Central memory CD8-positive, alpha-beta T cell (primary cell): ENCODE data around the gene PRR12.

Experiments used
- ATAC-seq: fragments of 150-1000 bp; cut with Tn5 transposase; replicated peaks from 2 replicates; pipeline ENCODE4 v1.10.0; 2022; ENCODE audit warnings: mild to moderate bottlenecking, moderate FRiP score, moderate number of reproducible peaks; ENCODE audit not compliant: poor library complexity, severe bottlenecking; ENCODE audit errors: extremely low read depth
- DNase-seq, 2 donors: peaks; one replicate each; pipeline ENCODE4 v3.0.0; 2021; ENCODE audit warnings: low spot score in 2 of 2
- H3K27ac Mint-ChIP-seq: one replicate; pipeline ENCODE4 v1.8.0; 2022; ENCODE audit warnings: low read depth, mild to moderate bottlenecking, moderate library complexity, mixed read lengths
- H3K27me3 Mint-ChIP-seq: one replicate; pipeline ENCODE4 v1.8.0; 2022; ENCODE audit warnings: mixed read lengths
- H3K36me3 Mint-ChIP-seq: one replicate; pipeline ENCODE4 v1.8.0; 2022; ENCODE audit warnings: mild to moderate bottlenecking, moderate library complexity, mixed read lengths; ENCODE audit not compliant: insufficient read depth
- H3K4me1 Mint-ChIP-seq: one replicate; pipeline ENCODE4 v1.8.0; 2022; ENCODE audit warnings: mixed read lengths
- H3K4me3 Mint-ChIP-seq: one replicate; pipeline ENCODE4 v1.8.0; 2022; ENCODE audit warnings: mild to moderate bottlenecking, moderate library complexity, mixed read lengths
- H3K9me3 Mint-ChIP-seq: one replicate; pipeline ENCODE4 v1.8.0; 2022; ENCODE audit warnings: mixed read lengths

PRR12 gene, protein sequence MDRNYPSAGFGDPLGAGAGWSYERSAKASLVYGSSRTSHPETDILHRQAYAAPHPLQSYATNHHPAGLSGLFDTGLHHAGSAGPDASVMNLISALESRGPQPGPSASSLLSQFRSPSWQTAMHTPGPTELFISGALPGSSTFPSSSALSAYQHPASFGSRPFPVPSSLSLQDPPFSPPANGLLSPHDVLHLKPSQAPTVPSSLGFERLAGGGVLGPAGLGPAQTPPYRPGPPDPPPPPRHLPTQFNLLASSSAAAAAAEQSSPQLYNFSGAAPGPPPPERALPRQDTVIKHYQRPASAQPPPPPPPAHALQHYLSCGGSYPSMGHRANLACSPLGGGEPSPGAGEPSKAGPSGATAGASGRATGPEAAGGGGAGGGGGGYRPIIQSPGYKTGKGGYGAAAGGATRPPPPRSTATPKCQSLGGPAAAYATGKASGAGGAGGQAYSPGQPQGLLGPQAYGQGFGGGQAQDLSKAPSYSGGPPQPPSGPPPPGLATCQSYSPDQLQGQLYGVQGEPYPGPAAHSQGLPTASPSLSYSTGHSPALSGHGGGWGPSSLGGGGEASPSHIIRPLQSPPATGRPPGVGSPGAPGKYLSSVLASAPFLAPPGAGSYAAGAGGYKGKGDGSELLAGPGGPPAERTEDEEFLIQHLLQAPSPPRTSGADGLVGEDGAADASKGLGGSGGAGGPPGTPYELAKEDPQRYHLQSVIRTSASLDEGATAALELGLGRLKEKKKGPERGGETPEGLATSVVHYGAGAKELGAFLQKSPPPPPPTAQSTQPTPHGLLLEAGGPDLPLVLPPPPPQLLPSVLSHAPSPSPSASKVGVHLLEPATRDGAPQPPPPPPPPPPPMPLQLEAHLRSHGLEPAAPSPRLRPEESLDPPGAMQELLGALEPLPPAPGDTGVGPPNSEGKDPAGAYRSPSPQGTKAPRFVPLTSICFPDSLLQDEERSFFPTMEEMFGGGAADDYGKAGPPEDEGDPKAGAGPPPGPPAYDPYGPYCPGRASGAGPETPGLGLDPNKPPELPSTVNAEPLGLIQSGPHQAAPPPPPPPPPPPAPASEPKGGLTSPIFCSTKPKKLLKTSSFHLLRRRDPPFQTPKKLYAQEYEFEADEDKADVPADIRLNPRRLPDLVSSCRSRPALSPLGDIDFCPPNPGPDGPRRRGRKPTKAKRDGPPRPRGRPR (N-terminal part only)

DNA sequence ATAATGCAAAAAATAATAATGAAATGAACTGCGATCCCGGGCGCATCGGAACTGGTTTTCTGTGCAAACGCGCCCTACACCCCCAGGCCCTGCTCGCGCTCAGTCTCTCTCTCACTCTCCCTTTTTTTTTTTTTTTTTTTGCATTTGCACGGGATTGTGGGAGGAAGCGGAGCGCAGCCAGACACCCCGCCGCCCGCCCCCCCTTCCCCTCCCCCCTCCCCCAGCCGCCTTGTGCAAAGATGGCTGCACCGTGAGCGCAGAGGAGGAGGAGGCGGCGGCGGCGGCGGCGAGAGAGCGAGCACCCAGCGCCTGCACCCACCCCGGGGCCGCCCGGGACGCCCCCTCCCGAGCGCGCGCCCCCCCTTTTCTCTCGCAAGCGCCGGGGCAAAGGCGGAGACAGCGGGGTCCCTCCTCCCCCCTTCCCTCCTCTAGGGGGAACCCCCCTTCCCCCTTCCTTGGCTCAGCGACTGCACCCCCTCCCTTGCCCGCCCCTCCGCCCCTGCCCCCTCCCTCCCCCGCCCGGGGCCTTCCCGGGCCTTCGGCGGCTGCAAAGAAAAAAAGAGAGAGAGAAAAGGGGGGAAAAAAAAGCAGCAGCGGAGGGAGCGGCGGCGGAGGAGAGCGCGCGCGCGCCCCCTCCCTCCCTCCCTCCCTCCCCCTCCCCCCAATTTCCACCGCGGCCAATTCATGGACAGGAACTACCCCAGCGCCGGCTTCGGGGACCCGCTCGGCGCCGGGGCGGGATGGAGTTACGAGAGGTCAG is at the start of gene PRR12:
Gene PRR12 (plus strand): TSS at position 212 of the 760 bp plus-strand sequence. CDS start 473 bp downstream, at position 685.
- peak within 1 kb of the TSS; percentile 88 for H3K4me3 Mint-ChIP-seq
- no peaks in the 10 kb centered on the region for H3K27me3 Mint-ChIP-seq
- ATAC-seq (peak; percentile 26), DNase-seq (peak; percentile 40 to 57)
- H3K27ac Mint-ChIP-seq, result peak within 1 kb of the TSS; percentile 49
- peaks cover 32% of the 10 kb centered on the region for H3K36me3 Mint-ChIP-seq
- no peaks in the 10 kb centered on the region for H3K9me3 Mint-ChIP-seq
- H3K4me1 Mint-ChIP-seq, result peaks cover 44% of the 10 kb centered on the region

GRCh38 chr19:49541914-49542313 is 49.1 kb upstream of the PRR12 start:
- DNase-seq (no peak), ATAC-seq (no peak)
- peaks cover 3% of the 10 kb centered on the region for H3K4me1 Mint-ChIP-seq
- no peaks in the 10 kb centered on the region for H3K9me3 Mint-ChIP-seq
- no peaks in the 10 kb centered on the region for H3K36me3 Mint-ChIP-seq
- H3K4me3 Mint-ChIP-seq, result no peak overlapping the region
- peak overlapping the region; percentile 88 for H3K27ac Mint-ChIP-seq
- H3K27me3 Mint-ChIP-seq, result no peaks in the 10 kb centered on the region

GRCh38 chr19:49542446-49542845 is 48.5 kb upstream of the PRR12 start:
- H3K27ac Mint-ChIP-seq, result peak overlapping the region; percentile 88
- H3K27me3 Mint-ChIP-seq, result no peaks in the 10 kb centered on the region
- H3K36me3 Mint-ChIP-seq, result no peaks in the 10 kb centered on the region
- H3K4me3 Mint-ChIP-seq, result no peak overlapping the region
- ATAC-seq (no peak), DNase-seq (no peak)
- peaks cover 6% of the 10 kb centered on the region for H3K4me1 Mint-ChIP-seq
- no peaks in the 10 kb centered on the region for H3K9me3 Mint-ChIP-seq

GRCh38 chr19:49543032-49543431 is 48.0 kb upstream of the PRR12 start:
- ATAC-seq (no peak), DNase-seq (no peak)
- no peaks in the 10 kb centered on the region for H3K9me3 Mint-ChIP-seq
- H3K27me3 Mint-ChIP-seq, result no peaks in the 10 kb centered on the region
- peak overlapping the region; percentile 88 for H3K27ac Mint-ChIP-seq
- H3K4me3 Mint-ChIP-seq, result no peak overlapping the region
- peaks cover 6% of the 10 kb centered on the region for H3K4me1 Mint-ChIP-seq
- H3K36me3 Mint-ChIP-seq, result no peaks in the 10 kb centered on the region

DNA sequence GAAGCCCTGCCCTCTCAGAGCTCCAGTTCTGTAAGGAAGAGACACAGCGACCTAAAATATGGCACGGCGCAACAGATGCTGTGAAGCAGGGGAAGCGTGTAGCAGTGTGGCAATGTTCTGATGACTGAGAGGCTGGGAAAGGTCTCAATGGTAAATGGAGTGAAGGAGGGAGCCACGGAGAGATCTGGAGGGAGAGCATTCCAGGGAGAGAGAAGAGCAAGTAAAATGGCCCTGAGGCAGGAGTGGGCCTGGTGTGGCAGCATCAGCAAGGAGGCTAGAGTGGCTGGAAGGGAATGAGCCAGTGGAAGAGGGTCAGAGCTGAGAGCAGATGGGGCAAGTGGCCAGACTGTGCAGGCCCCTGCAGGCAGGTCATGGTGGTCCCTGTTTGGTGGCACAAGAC is 46.8 kb upstream of the PRR12 start:
- ATAC-seq (no peak), DNase-seq (no peak)
- Mint-ChIP-seq H3K36me3 (no peaks in the 10 kb centered on the region), H3K9me3 (no peaks in the 10 kb centered on the region), H3K4me3 (no peak overlapping the region), H3K27me3 (no peaks in the 10 kb centered on the region), H3K4me1 (peaks cover 6% of the 10 kb centered on the region), H3K27ac (no peak overlapping the region)

GRCh38 chr19:49546825-49547565 is 44.0 kb upstream of the PRR12 start:
- peak; percentile 77 for ATAC-seq
- Mint-ChIP-seq H3K4me1 (peaks cover 12% of the 10 kb centered on the region), H3K27me3 (no peaks in the 10 kb centered on the region), H3K9me3 (no peaks in the 10 kb centered on the region), H3K36me3 (no peaks in the 10 kb centered on the region), H3K27ac (peak overlapping the region; percentile 12), H3K4me3 (peak overlapping the region; percentile 61)
- DNase-seq, result peak; percentile 59 to 68

GRCh38 chr19:49549045-49549444 is 41.9 kb upstream of the PRR12 start:
- Mint-ChIP-seq H3K27me3 (no peaks in the 10 kb centered on the region), H3K4me1 (peaks cover 29% of the 10 kb centered on the region), H3K9me3 (no peaks in the 10 kb centered on the region), H3K27ac (peak overlapping the region; percentile 36), H3K36me3 (peaks cover 2% of the 10 kb centered on the region), H3K4me3 (no peak overlapping the region)
- DNase-seq (no peak), ATAC-seq (no peak)

DNA sequence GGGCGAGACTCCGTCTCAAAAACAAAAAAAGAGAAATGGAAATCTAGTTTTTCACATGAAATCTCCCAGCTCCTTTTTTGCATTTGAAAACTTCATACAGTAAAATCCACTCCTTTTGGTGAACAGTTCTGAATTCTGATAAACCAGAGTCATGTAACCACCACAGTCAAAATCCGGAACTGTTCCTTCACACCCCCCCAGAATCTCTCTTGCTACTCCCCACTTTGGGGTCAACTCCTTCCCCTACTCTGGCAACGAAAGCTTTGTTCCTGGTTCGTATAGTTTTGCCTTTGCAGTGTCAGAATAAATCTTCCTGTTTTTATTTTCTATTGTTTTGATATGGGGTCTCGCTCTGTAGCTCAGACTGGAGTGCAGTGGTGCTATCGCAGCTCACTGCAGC is 39.5 kb upstream of the PRR12 start:
- H3K27ac Mint-ChIP-seq, result peak overlapping the region; percentile 19
- H3K27me3 Mint-ChIP-seq, result no peaks in the 10 kb centered on the region
- no peaks in the 10 kb centered on the region for H3K9me3 Mint-ChIP-seq
- H3K4me1 Mint-ChIP-seq, result peaks cover 38% of the 10 kb centered on the region
- H3K4me3 Mint-ChIP-seq, result no peak overlapping the region
- no peak for ATAC-seq
- H3K36me3 Mint-ChIP-seq, result peaks cover 20% of the 10 kb centered on the region
- DNase-seq, result no peak

- H3K27me3 Mint-ChIP-seq, result no peaks in the 10 kb centered on the region
- no peaks in the 10 kb centered on the region for H3K9me3 Mint-ChIP-seq
- H3K36me3 Mint-ChIP-seq, result peaks cover 26% of the 10 kb centered on the region
- H3K4me3 Mint-ChIP-seq, result peak overlapping the region; percentile 67
- ATAC-seq, result peak; percentile 49
- peaks cover 37% of the 10 kb centered on the region for H3K4me1 Mint-ChIP-seq
- peak overlapping the region; percentile 87 for H3K27ac Mint-ChIP-seq
- no peak for DNase-seq
Measured at GRCh38 chr19:49552749-49553148, 38.2 kb upstream of the PRR12 start.

DNA sequence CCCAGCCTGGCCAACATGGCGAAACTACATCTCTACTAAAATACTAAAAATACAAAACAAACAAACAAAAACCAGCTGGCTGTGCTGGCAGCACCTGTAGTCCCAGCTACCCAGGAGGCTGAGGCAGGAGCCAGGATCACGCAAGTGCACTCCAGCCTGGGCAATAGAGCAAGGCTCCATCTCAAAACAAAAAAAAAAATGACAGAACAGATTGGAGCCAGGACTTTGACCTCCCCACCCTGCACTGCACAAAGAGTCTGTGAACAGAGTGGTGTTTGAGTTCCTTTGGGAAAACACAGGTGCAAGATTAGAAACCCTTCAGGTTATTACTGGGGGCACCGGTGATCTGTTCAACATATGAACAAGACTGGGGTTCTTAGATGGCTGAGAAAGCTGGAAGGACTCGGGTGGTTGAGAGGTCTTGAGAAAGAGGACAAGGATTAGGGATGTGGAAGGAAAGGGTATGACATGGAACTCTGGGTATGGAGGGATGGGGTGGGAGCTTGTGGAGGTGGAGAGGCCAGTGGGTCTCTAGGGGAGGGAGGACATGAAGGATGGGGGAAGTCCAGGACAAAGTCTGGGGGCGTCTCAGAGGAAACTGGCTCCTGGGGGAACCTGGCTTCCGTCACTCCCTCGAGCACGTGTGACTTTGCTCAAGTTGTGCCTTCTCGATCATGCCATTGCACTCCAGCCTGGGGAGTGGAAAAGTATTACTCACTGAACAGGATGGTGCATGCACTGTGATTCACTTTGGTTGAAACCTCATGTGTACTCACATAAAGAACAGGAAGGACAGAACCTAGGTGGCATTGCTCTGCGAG is 37.3 kb upstream of the PRR12 start:
- no peaks in the 10 kb centered on the region for H3K27me3 Mint-ChIP-seq
- H3K4me3 Mint-ChIP-seq, result peak overlapping the region; percentile 41
- peak overlapping the region; percentile 87 for H3K27ac Mint-ChIP-seq
- DNase-seq, result no peak
- no peak for ATAC-seq
- H3K36me3 Mint-ChIP-seq, result peaks cover 31% of the 10 kb centered on the region
- H3K9me3 Mint-ChIP-seq, result no peaks in the 10 kb centered on the region
- H3K4me1 Mint-ChIP-seq, result peaks cover 38% of the 10 kb centered on the region

GRCh38 chr19:49554701-49555181 is 36.2 kb upstream of the PRR12 start:
- Mint-ChIP-seq H3K4me3 (peak overlapping the region; percentile 68), H3K27ac (peak overlapping the region; percentile 94), H3K36me3 (peaks cover 39% of the 10 kb centered on the region), H3K9me3 (no peaks in the 10 kb centered on the region), H3K27me3 (no peaks in the 10 kb centered on the region), H3K4me1 (peaks cover 43% of the 10 kb centered on the region)
- no peak for ATAC-seq
- DNase-seq, result no peak
